Heart left ventricle (tissue), 16 donors: ENCODE measurements around the gene C17orf75. TPM values are rescaled to one million over a fixed set of nuclear protein-coding genes. Genes with fewer than 3 reads are reported as not detected.
"Not testable (repeated sequence)": the region's sequence is repeated elsewhere in the genome, so short reads cannot be mapped to it uniquely, and the experiment has no call there.

Experiments used
- ATAC-seq, 4 donors: fragments of 200-7000 bp; cut with Tn5 transposase; one replicate each; pipeline ENCODE4 v1.9.1; 2020 to 2022; ENCODE audit warnings: moderate library complexity in 4 of 4, mild to moderate bottlenecking in 3 of 4, moderate number of reproducible peaks in 1 of 4
- DNase-seq, 5 donors: peaks; one replicate each; pipeline ENCODE4 v3.0.0-alpha.2; 2020
- H3K27ac ChIP-seq, 12 donors: fragments of 200-600 bp; sonication (generic) in 4 of 12; one replicate each; pipeline versions ENCODE4 v1.5.0 to v1.8.0; 2016 to 2022; ENCODE audit warnings: mild to moderate bottlenecking in 2 of 12
- H3K27me3 ChIP-seq, 9 donors: fragments of 200-600 bp; sonication (generic) in 2 of 9; one replicate each; pipeline versions ENCODE4 v1.5.1 to v1.8.0; 2016 to 2022; ENCODE audit warnings: mild to moderate bottlenecking in 3 of 9
- H3K36me3 ChIP-seq, 9 donors: fragments of 200-600 bp; sonication (generic) in 2 of 9; one replicate each; pipeline versions ENCODE4 v1.5.0 to v1.8.0; 2018 to 2022; ENCODE audit warnings: mild to moderate bottlenecking in 2 of 9
- H3K4me1 ChIP-seq, 12 donors: fragments of 200-600 bp; sonication (generic) in 4 of 12; one replicate each; pipeline versions ENCODE4 v1.5.0 to v1.8.0; 2016 to 2022; ENCODE audit warnings: mild to moderate bottlenecking in 3 of 12
- H3K4me3 ChIP-seq, 12 donors: fragments of 200-600 bp; sonication (generic) in 4 of 12; one replicate each; pipeline versions ENCODE4 v1.5.0 to v1.8.0; 2017 to 2022; ENCODE audit warnings: mild to moderate bottlenecking in 9 of 12, moderate library complexity in 4 of 12
- H3K9me3 ChIP-seq, 12 donors: fragments of 200-600 bp; sonication (generic) in 4 of 12; one replicate each; pipeline versions ENCODE4 v1.5.0 to v1.8.0; 2016 to 2022; ENCODE audit warnings: mild to moderate bottlenecking in 1 of 12
- POLR2A ChIP-seq, 2 donors: fragments of 450-650 bp; IDR thresholded peaks; one replicate each; pipeline ENCODE4 v1.6.1; 2017; ENCODE audit warnings: antibody characterized with exemption in 2 of 2, mild to moderate bottlenecking in 2 of 2, moderate library complexity in 2 of 2
- WGBS, 4 donors: extraction: QIAGEN DNeasy Blood & Tissue Kit in 2 of 4; methylation state at CpG; one replicate each; pipeline versions ENCODE4 v1.1.5 to v1.1.7; 2013 to 2018; 5-methylcytosine and 5-hydroxymethylcytosine counted together
- intact Hi-C, 10 donors: fragments of 100-400 bp; cut with DNase I; formaldehyde crosslinking; loops; one replicate each; pipeline versions ENCODE4 v1.11.1 to v1.14.2; 2022
- polyA plus RNA-seq, 2 donors: library from polyadenylated mRNA; stranded (reverse); fragments of 200-250 nt; gene quantifications; one replicate each; pipeline ENCODE4 v1.2.3, GENCODE V29; 2013
- total RNA-seq, 9 donors: library from RNA; depleted of rRNA in 2 of 9; stranded (reverse); fragments of >200 nt in 2 of 9; fragmentation: NEBNext Ultra II Directional in 3 of 9; extraction: Animal tissue kit (Norgen Biotek cat#: 25700) in 3 of 9; gene quantifications; one replicate each; pipeline versions ENCODE4 v1.1.0 to v1.2.4, GENCODE V29; 2016 to 2023
- TF ChIP-seq, protein P1 (sequence below), 12 donors: fragments of 200-600 bp; sonication (generic) in 4 of 12; IDR thresholded peaks; one replicate each; pipeline versions ENCODE4 v1.5.0 to v1.8.0; 2018 to 2022; ENCODE audit warnings: antibody characterized with exemption in 12 of 12, mild to moderate bottlenecking in 5 of 12
- donor health status: ischemic (EF 13 %, LVEDD 7.1; RV severe dilation, severe dysfunction).
- donor health status: healthy with polysubstance abuse.
- donor health status: DM: no; HTN: yes; CAD: no.
- donor health status: DM: no; HTN: no; CAD: no.
- donor health status: ischemic (EF 25% LVEDD 6.9; RV normal size, moderate dysfunction).
- donor health status: ischemic (EF 25% LVEDD 5.7; RV mildly dilated, moderate dysfunction).
- donor health status: healthy.
- donor health status: DM: yes; HTN: yes; CAD: no.
- donor health status: ischemic (EF 35%, LVEDD 5.7; RV mildly dilated, moderate dysfunction).
- donor health status: nonischemic (EF 11% LVEDD 7.7; RV severe dilation, severe dysfunction).
- donor health status: DM: yes; HTN: yes; CAD: no.
- donor health status: PGD.
- donor health status: ischemic (EF 29% LVEDD 5.4; RV normal size, mild dysfunction).
- donor health status: nonischemic (EF 23%, LVEDD 6.1; RV moderate dilation, normal function).

Gene C17orf75
- total and polyA plus RNA-seq, 11 donors = 7.9 to 24.1 (median 17.4) TPM

DNA sequence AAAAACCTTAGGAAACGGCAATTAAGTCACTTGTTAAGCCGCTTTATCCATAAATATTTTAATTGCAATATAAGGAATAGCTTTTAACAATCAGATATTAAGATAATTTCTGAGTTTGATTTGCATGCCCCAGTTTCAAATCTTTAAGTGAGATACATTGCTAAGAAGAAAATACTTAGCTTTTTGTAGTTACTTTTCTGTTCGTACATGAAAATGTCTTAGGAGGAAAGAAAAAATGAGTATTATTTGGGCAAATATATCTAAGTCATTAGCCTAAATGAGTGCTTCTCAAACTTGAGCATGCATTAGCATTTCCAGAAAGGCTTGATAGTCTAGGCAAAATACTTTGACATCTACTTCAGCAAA lies 14.4 kb upstream of the C17orf75 start:
- intact Hi-C loops = no loop called here
- WGBS, 4 donors = 80 to 89% (median 85%) methylated on average over 3 of the region's 3 CpGs
- Histone ChIP-seq H3K36me3 (peaks cover 0 to 96% (median 90%) of the 10 kb centered on the region in 9 donors), H3K4me3 (no peak overlapping the region), H3K4me1 (peaks cover 7 to 68% (median 56%) of the 10 kb centered on the region in 12 donors), H3K27me3 (no peaks in the 10 kb centered on the region), H3K27ac (peak overlapping the region in 2 of 12 donors; percentile 5 to 42), H3K9me3 (no peaks in the 10 kb centered on the region)
- no peak for TF ChIP-seq POLR2A (IDR thresholded peaks at IDR 0.05)
- TF ChIP-seq, protein P1, sequence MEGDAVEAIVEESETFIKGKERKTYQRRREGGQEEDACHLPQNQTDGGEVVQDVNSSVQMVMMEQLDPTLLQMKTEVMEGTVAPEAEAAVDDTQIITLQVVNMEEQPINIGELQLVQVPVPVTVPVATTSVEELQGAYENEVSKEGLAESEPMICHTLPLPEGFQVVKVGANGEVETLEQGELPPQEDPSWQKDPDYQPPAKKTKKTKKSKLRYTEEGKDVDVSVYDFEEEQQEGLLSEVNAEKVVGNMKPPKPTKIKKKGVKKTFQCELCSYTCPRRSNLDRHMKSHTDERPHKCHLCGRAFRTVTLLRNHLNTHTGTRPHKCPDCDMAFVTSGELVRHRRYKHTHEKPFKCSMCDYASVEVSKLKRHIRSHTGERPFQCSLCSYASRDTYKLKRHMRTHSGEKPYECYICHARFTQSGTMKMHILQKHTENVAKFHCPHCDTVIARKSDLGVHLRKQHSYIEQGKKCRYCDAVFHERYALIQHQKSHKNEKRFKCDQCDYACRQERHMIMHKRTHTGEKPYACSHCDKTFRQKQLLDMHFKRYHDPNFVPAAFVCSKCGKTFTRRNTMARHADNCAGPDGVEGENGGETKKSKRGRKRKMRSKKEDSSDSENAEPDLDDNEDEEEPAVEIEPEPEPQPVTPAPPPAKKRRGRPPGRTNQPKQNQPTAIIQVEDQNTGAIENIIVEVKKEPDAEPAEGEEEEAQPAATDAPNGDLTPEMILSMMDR (IDR thresholded peaks at IDR 0.05) = no peak
- ATAC-seq = no peak
- no peak for DNase-seq

DNA sequence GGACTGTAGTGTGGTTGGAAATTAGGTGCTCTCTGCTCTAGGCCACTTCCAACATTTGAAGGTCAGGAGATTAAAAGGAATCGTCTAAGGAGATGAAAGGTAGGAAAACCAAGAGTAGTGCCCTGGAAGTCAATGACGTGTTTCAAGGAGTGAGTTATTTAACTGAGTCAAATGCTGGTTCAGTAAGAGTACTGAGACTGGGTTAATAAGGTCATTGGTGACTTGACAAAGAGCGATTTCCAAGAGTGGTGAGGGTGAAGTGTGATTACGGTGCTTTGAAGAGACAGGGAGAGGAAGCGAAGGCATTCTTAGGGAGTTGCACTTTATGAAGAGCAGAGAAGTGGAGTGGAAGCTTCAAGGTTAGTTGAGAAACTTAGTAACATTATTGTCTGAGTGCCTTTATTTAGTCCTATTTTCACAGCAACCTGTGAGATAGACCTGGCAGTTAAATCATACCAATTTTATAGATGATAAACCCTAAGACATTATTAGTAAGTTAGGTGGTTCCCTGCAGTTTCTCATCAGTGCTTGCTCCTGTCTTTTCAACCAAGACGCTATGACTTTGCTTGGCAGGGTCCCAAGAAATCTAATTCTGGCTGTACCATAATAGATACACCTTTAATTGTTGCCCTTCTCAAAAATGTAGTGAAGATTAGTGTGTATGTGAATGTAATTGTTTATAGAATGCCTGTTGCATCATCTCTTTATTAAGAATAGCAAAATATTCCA lies 13.8 kb upstream of the C17orf75 start:
- intact Hi-C loops = no loop called here
- 28 to 36% (median 28%) methylated on average over 6 of the region's 6 CpGs for WGBS, 4 donors
- Histone ChIP-seq H3K4me3 (peak overlapping the region in 5 of 12 donors; percentile 1 to 16 (median 5)), H3K36me3 (peaks cover 0 to 90% (median 84%) of the 10 kb centered on the region in 9 donors), H3K4me1 (peaks cover 7 to 69% (median 55%) of the 10 kb centered on the region in 12 donors), H3K27me3 (no peaks in the 10 kb centered on the region), H3K9me3 (no peaks in the 10 kb centered on the region), H3K27ac (peak overlapping the region in 5 of 12 donors; percentile 6 to 42 (median 19))
- TF ChIP-seq POLR2A (IDR thresholded peaks at IDR 0.05) = no peak
- TF ChIP-seq, protein P1 (IDR thresholded peaks at IDR 0.05) = no peak
- peak in 3 of 4 donors; percentile 9 to 39 (median 18) for ATAC-seq
- no peak for DNase-seq

DNA sequence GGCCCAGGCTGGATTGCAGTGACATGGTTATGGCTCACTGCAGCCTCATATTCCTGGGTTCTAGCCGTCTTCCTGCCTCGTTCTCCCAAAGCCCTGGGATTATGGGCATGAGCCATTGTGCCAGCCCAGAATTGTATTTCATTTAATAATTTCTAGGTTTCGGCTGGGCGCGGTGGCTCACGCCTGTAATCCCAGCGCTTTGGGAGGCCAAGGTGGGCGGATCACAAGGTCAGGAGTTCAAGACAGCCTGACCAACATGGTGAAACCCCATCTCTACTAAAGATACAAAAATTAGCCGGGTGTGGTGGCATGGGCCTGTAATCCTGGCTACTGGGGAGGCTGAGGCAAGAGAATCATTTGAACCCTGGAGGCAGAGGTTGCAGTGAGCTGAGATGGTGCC lies 10.8 kb upstream of the C17orf75 start:
- H3K4me1 ChIP-seq = peaks cover 7 to 71% (median 58%) of the 10 kb centered on the region in 12 donors
- H3K9me3 ChIP-seq, H3K27ac ChIP-seq, ATAC-seq, H3K27me3 ChIP-seq, DNase-seq, intact Hi-C loops: not testable (repeated sequence)
- H3K36me3 ChIP-seq = peaks cover 0 to 59% (median 54%) of the 10 kb centered on the region in 9 donors
- WGBS, 4 donors = 89 to 95% (median 90%) methylated on average over 9 of the region's 9 CpGs
- peak overlapping the region in 9 of 12 donors; percentile 79 to 93 (median 86) for H3K4me3 ChIP-seq

DNA sequence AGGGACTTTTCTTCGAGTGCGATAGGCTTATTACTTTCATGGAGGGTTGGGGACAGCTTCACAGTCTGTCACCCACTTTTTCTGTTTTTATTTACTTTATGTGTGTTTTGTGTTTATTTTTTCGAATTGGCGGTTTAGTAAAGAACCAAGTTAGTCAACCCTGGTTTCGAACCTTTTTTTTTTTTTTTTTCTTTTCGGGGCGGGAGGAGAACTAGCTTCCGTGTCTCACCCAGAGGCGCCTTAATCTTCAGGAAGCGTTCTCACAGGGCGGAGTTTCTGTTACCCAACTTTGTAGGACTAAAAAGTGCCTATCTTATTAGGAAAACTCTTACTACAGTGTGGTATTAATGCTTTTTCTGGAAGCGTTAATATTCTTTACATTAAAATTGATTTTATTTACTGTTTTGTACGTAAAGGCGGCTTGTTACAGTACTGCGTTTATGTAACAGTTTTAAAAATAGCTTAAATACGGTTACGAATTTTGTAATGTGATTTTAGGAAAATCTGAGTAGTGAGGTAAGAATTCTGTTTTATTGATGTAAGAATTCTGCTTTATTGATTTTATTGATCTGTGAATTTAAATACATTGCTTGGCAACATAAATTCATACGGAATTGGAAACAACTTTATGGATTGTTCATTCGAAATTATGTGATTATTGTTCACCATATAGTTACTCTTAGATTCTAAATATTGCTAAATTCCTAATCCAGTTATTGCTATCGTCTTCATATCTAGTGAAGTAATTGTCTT lies 8.9 kb upstream of the C17orf75 start:
- DNase-seq = peak in 2 of 5 donors; percentile 20 to 35
- WGBS, 4 donors = 0% methylated on average over 20 of the region's 20 CpGs
- intact Hi-C loops = no loop called here

More for the DNA sequence above, 8.9 kb upstream of the C17orf75 start:
- peak overlapping the region; percentile 47 to 93 (median 85) for H3K4me3 ChIP-seq
- H3K4me1 ChIP-seq = peaks cover 7 to 56% (median 49%) of the 10 kb centered on the region in 12 donors
- ATAC-seq = peak; percentile 23 to 65 (median 39)
- H3K36me3 ChIP-seq = peaks cover 0 to 42% (median 38%) of the 10 kb centered on the region in 9 donors
- no peaks in the 10 kb centered on the region for H3K9me3 ChIP-seq
- TF ChIP-seq POLR2A (IDR thresholded peaks at IDR 0.05) = no peak
- TF ChIP-seq, protein P1 (IDR thresholded peaks at IDR 0.05) = no peak
- H3K27me3 ChIP-seq = no peaks in the 10 kb centered on the region
- H3K27ac ChIP-seq = peak overlapping the region; percentile 82 to 97 (median 96)
